Raji (cell line): ENCODE data around the gene ABCA6.

Source experiments
- POLR2A ChIP-seq: IDR thresholded peaks from 2 replicates; pipeline ENCODE4 v1.6.1; 2011; ENCODE audit warnings: low read depth, low read length, control low read depth; ENCODE audit not compliant: insufficient read depth

Gene ABCA6

GRCh38 chr17:69141431-69142174 is at the start of gene ABCA6:
ABCA6 (minus strand) TSS chr17:69141895; CDS start chr17:69140703, 1,192 bp downstream.
- no peak for TF ChIP-seq POLR2A

GRCh38 chr17:69188796-69189195 is 47.1 kb upstream of the ABCA6 start:
- no peak for TF ChIP-seq POLR2A

GRCh38 chr17:69188064-69188463 is 46.4 kb upstream of the ABCA6 start:
- TF ChIP-seq POLR2A, result no peak

GRCh38 chr17:69187294-69187693 is 45.6 kb upstream of the ABCA6 start:
- TF ChIP-seq POLR2A, result no peak

GRCh38 chr17:69179227-69179952 is 37.7 kb upstream of the ABCA6 start:
- no peak for TF ChIP-seq POLR2A

DNA sequence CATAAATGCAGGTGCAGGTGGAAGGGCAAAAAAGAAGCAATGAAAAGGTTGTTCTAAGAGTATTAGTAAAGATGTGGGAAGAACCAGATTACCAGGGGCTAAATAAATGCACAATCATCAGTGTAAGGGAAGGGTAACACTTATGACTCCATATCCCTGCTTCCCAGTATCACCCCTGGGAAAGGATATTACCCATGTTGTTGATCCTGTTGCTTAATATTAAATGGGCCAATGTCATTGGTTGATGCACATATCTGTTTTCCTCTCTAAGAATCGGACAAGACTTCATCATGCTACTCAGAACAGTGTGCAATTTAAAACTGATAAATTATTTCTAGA is 34.7 kb upstream of the ABCA6 start:
- TF ChIP-seq POLR2A, result no peak

DNA sequence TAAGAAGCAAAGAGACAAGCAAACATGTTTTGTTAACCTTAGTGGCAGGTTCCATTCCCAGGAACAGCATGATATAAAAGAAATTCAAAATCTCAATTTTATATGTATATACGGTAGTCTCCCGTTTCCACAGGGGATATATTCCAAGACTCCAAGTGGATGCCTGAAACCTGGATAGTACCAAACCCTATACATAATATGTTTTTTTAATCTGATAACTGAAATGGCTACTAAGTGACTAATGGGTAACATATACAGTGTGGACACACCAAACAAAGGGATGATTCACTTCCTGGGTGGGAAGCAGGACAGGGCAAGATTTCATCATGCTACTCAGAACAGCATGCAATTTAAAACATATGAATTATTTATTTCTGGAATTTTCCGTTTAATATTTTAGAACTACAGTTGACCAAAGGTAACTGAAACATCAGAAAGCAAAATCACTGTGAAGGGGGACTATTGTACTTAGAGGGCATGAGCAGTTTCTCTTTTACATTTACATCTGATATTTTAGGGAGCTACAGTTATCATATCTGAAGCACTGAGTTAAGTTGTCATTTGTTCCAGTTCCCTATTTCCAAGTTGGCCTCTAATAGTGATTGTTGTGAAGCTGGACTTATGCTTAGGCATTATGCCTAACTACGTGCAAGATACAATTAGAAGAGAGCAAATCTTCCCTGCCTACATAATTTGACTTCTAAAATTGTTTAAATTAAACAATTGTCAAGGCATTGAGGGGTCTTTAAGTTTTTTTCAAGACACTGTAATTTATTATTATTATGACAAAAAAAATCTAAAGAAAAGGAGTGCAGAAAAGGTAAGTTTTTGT is 34.1 kb upstream of the ABCA6 start:
- no peak for TF ChIP-seq POLR2A

DNA sequence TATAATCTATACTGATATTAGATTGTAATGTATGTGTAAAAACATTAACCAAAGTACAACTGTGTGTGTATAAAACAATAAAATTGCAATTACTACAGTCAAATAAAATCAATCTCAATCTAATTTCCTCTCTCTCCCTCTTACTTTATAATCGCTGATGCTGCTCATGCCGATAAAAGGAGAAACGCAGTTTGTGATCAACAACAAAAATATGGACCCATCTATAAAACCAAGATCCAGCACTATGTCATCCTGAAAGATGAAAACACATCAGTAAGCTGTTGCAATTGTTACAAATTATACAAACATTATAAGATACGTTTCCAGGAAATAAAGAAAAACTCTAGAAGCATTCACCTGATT is 33.5 kb upstream of the ABCA6 start:
- no peak for TF ChIP-seq POLR2A

DNA sequence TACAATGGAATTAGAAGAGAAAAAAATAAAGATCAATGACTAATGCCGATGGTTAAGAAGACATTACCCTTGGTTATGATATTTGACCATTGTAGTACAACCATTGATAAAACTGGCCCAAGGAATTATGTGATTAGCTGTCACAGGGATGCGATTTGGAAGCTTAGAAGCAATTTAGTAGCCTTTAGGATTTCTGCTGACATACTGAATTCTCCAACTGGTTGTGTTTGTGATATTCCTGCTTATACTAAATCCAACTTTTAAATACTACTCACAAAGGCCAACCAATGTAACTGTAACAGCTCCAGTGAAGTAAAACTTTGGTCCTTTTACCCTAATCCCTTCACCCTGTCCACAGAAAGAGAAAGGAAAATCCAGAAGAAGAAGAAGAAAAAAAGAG is 31.4 kb upstream of the ABCA6 start:
- TF ChIP-seq POLR2A, result no peak

DNA sequence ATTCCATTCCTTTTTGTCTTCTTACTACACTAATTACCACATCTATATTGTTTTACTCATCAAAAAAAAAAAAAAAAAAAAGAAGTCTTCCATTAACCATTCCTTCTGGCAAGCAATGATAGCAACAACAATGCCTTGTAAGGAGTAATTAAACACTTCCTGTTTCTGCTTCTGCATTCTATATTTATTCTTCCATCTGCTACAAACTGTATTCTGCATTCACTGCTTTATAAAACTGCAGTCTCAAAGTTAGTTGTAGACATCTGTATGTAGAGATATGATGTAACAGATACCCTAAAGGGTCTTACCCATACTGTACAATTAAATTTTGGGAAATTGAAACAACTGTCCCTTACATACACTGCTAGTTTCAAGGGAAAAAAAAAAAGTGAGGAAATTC is 28.7 kb upstream of the ABCA6 start:
- TF ChIP-seq POLR2A, result no peak

DNA sequence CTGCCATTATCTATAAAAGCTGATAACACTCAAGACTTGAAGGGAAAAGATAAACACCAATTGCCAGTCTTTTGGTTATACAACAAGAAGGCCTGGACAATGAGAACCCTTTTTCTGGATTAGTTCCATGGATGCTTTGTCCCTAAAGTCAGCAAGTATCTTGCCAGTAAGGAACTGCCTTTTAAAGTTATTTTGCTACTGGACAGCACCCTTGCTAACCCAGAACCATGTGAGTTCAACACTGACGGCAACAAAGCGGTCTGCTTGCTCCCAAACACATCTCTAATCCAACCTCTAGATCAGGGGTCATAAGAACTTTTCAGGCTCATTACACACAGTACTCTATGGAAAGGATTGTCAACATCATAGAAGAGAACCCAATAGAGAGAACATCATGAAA is 25.3 kb upstream of the ABCA6 start:
- TF ChIP-seq POLR2A, result no peak

- TF ChIP-seq POLR2A, result no peak
These were observed 22.5 kb upstream of the ABCA6 start for GRCh38 chr17:69164206-69164605.

DNA sequence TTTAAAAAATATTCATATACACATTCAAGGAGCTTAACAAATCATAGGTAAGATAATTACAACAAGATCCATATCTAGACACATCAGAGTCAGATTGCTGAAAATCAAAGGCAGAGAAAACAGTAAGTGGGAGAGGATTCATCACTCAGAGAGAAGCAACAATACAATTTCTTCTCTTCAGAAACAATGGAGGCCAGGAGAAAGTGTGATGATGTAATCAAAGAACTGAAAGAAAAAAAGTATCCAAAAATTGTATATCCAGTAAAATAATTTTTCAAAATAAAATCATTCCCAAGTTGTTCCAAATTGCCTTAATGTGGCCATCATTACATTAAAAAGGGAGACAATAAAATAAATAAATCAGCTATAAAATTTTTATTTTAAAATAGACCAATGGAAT is 17.7 kb upstream of the ABCA6 start:
- TF ChIP-seq POLR2A, result no peak

DNA sequence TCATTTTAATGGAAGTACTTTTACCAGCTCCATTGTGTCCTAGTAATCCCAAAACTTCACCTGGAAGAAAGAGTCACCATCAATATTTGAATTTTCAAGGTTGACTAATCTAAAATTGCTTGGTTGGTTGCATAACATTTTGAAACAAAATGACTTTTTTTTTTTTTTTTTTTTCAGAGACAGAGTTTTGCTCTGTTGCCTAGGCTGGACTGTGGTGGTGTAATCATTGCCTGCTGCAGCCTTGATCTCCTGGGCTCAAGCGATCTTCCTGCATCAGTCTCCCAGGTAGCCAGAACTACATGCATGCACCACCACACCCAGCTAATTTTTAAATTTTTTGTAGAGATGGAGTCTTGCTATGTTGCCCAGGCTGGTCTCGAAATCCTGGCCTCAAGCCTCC is 12.6 kb upstream of the ABCA6 start:
- TF ChIP-seq POLR2A, result no peak

- no peak for TF ChIP-seq POLR2A
These were observed 8.6 kb upstream of the ABCA6 start for GRCh38 chr17:69150333-69150732.

- TF ChIP-seq POLR2A, result no peak
These were observed 5.8 kb upstream of the ABCA6 start for GRCh38 chr17:69147460-69147859.
